Testis (tissue), 2 donors: ENCODE results near the gene LARGE1.

Experiments used
- POLR2A ChIP-seq: fragments of 450-650 bp; IDR thresholded peaks from one replicate; pipeline ENCODE4 v1.6.1; 2017; ENCODE audit warnings: antibody characterized with exemption, mild to moderate bottlenecking, moderate library complexity
- TF ChIP-seq, protein P1 (sequence below), 3 experiments: fragments of 450-650 bp in 2 of 3; fragments of 200-600 bp in 1 of 3; sonication (generic) in 1 of 3; IDR thresholded peaks; one replicate each; pipeline ENCODE4 v1.5.1; 2016 to 2019; ENCODE audit warnings: antibody characterized with exemption in 3 of 3, mild to moderate bottlenecking in 2 of 3, moderate library complexity in 1 of 3

DNA sequence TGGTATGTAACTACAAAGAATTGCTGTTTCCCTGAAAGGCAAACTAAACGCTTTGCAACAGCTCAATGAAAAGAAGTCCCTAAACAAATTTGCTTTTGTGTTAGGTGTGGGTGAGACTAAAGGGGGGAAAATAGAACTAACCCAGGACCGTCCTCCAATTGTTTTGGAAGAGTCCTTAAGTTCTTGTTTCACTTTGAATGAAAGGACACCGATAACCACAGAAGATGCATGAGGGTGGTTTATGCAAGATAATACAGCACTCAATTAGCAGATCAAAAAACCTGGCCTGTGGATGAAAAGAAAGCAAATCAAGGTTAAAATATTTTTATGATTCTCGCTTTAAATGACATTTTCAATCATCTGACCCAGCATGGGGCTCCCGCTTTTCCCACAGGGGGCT, 557.6 kb downstream of the LARGE1 start:
- TF ChIP-seq, protein P1, sequence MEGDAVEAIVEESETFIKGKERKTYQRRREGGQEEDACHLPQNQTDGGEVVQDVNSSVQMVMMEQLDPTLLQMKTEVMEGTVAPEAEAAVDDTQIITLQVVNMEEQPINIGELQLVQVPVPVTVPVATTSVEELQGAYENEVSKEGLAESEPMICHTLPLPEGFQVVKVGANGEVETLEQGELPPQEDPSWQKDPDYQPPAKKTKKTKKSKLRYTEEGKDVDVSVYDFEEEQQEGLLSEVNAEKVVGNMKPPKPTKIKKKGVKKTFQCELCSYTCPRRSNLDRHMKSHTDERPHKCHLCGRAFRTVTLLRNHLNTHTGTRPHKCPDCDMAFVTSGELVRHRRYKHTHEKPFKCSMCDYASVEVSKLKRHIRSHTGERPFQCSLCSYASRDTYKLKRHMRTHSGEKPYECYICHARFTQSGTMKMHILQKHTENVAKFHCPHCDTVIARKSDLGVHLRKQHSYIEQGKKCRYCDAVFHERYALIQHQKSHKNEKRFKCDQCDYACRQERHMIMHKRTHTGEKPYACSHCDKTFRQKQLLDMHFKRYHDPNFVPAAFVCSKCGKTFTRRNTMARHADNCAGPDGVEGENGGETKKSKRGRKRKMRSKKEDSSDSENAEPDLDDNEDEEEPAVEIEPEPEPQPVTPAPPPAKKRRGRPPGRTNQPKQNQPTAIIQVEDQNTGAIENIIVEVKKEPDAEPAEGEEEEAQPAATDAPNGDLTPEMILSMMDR (IDR thresholded peaks at IDR 0.05): no peak
- TF ChIP-seq POLR2A: no peak
